Astrocyte (in vitro differentiated cells and primary cell): ENCODE data around the gene IL9R.

ENCODE experiments used
- EZH2 ChIP-seq: IDR thresholded peaks from 2 replicates; pipeline ENCODE4 v1.6.1; 2012; ENCODE audit warnings: mild to moderate bottlenecking, low read length, inconsistent platforms; ENCODE audit not compliant: insufficient read depth
- TF ChIP-seq, protein P1 (sequence below): IDR thresholded peaks from 2 replicates; pipeline ENCODE4 v1.5.1; 2011; ENCODE audit warnings: low read depth, mild to moderate bottlenecking, inconsistent platforms, low read length, moderate library complexity; ENCODE audit not compliant: insufficient read depth

DNA sequence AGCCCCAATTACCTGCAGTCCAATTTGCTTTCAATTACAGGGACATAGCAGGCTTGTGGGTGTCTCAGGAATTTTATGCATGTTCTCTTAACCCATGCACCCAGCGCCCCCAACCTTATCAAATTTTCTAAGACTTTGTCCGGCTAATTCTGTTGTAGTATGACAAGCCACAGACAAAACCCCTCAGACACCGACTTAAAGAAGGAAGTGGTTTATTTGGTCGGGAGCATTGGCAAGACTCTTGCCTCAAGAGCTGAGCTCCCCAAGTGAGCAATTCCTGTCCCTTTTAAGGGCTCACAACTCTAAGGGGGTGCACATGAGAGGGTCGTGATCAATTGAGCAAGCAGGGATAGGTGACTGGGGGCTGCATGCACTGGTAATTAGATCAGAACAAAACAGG, 28.7 kb upstream of the IL9R start:
- no peak for TF ChIP-seq EZH2
- TF ChIP-seq, protein P1, sequence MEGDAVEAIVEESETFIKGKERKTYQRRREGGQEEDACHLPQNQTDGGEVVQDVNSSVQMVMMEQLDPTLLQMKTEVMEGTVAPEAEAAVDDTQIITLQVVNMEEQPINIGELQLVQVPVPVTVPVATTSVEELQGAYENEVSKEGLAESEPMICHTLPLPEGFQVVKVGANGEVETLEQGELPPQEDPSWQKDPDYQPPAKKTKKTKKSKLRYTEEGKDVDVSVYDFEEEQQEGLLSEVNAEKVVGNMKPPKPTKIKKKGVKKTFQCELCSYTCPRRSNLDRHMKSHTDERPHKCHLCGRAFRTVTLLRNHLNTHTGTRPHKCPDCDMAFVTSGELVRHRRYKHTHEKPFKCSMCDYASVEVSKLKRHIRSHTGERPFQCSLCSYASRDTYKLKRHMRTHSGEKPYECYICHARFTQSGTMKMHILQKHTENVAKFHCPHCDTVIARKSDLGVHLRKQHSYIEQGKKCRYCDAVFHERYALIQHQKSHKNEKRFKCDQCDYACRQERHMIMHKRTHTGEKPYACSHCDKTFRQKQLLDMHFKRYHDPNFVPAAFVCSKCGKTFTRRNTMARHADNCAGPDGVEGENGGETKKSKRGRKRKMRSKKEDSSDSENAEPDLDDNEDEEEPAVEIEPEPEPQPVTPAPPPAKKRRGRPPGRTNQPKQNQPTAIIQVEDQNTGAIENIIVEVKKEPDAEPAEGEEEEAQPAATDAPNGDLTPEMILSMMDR = no peak
